DMS153 (cell line): Measurements from ENCODE around the gene ZDHHC17.

Experiments used
- DNase-seq: peaks from one replicate; lab custom pipeline; 2025; lab: John Stamatoyannopoulos, UW

Gene ZDHHC17

DNA sequence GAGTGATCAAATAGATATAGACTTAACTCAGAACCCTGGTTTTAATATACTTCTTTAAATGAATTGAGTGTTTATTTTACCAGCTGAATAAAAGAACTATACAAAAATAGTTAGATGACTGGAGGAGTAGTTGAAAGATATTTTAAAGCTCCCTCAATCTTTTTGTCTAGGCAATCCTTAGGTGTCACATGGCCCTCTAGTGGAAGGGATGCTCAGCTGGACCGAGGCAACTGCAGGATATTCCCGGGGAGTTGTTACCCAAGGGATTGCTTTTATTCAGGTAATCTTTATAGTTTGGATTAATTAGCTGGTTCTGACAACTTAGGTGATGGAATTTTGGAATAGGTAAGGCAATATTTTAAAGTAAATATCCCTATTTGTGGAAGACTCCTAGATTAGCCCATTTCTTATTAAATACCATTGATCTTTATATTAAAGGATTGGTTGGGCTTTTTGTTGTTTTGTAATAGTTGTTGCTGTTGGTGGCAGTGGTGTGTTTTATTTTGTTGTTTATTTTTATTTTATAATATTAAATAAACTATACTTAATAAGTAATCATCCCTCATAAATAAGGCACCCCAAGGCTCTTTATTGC, 57.1 kb downstream of the ZDHHC17 start:
- no peak for DNase-seq

DNA sequence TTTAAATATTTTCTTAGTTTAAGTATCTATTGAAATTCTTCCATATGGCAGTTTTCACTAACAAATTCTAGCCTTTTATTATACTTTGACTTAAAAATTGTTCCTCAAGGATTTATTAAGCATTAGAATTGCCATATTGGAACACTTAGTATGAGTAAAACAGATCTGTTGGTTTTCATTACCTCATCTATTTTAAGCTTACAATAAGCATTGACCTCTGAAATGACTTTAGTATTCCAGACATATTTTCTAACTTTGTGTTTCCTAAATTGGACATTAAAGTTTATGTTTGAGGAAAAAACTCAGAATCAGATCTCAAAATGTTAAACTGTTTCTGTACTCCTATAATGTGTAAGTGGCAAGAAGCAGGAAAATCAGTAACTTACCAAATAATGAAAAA, 66.5 kb downstream of the ZDHHC17 start:
- no peak for DNase-seq

DNA sequence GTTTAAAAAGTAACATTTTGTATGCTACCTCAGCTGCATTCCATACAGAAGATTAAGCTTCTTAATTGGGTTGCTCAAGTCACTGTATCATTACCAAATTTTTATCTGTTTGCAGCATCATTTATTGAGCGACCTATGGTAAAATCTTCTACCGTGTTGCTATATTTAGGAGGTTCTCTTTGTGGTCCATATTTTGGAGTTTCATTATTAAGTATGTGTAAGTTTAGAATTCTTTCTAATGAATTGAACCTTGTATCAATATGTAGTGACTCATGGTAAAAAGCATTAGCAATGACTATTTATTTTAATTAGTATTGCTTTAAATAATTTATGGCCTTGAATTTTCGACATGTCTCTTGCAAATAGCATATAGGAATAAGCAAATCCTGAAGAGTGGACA, 72.7 kb downstream of the ZDHHC17 start:
- DNase-seq = no peak

DNA sequence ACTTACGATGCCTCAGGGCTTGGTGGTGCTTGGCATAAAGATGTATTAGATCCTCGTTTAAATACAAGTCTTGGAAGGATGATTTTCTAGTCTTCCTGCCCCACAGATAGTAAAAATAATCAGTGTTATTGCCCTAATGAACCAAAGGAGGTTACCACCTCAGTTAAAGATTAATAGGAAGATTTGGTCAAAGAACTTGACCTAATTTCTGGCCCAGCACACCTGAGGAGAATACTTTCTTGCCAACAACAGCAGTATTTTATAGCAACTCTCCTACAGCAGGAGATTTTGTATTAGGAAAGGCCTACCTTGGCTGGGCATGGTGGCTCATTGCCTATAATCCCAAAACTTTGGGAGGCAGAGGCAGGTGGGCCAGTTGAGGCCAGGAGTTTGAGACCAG, 83.3 kb downstream of the ZDHHC17 start:
- DNase-seq = no peak

DNA sequence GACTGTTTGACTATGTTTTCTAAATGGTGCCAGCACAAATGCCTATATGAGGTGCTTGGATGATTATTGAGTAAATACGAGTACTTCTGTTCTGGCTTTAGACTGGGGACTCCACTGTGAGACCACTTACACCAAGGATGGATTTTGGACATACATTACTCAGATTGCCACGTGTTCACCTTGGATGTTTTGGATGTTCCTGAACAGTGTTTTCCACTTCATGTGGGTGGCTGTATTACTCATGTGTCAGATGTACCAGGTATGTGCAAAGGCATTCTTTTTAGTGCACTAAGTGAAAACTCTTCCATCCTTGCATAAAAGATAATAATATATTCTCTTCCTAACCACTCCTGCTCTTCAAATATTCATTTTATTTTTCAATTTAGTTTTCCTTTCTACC, 84.2 kb downstream of the ZDHHC17 start:
- DNase-seq = no peak

DNA sequence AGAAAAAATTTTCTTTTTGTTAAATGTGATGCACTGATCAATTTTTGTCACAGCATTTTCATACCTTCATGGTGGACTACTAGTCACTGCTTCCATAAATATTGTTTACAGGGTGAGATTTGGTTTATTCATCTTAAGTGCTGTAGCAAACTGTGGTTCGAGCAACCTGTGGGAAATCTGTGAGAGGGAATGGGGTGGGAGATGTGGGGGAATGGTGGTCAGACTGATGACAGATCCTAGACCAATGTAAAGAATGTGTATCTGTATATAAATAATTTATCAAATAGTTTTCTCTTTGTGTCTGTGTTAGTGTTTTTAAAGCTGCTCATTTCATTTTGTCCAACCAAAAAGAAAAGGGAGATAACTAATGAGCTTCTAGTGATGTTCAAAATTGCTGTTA, 88.2 kb downstream of the ZDHHC17 start:
- no peak for DNase-seq

DNA sequence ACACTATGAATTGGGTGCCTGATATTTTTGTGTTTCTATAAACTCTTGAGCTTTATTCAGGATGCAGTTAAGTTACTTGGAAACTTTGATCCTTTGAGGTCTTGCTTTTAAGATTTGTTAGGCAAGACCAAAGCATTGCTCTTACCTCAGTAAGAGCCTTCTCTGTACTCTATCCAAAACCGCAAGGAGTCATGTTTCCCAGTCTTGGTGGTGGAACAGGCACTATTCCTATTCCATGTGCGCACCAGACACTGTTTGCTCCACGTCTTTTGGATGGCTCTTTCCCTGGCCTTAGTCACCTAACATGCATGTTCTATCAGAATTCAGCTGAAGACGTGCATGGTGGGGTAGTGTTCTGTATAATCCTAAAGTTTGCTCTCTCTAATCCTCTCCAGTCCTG, 91.4 kb downstream of the ZDHHC17 start:
- no peak for DNase-seq

DNA sequence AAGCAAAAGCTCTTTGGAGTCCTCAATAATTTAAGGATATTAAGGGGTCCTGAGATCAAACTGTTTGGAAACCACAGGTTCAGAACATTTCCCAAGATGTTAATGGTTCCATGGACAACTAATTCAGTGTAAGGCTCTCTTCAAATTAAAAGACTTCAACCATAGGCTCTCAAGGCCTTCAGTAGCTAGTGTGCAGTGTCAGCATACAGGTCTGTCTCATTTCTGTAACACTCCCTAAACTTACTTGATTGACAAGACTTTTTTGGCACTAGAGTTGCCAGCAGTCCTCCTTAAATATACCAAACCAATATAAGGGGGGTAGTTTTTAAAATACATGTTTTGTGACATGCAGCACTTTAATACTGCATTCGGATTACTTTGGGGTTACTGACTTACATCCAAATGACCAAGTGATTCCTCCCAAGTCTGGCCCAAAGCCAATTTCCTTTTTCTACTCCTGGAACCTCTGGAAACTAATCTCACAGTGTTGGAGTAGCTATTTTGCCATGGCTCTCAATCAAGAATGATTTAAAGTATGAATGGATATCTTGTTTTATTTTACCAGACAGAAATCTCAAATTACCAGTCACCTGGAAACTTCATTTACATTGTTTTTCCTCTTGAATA, 92.2 kb downstream of the ZDHHC17 start:
- no peak for DNase-seq

DNA sequence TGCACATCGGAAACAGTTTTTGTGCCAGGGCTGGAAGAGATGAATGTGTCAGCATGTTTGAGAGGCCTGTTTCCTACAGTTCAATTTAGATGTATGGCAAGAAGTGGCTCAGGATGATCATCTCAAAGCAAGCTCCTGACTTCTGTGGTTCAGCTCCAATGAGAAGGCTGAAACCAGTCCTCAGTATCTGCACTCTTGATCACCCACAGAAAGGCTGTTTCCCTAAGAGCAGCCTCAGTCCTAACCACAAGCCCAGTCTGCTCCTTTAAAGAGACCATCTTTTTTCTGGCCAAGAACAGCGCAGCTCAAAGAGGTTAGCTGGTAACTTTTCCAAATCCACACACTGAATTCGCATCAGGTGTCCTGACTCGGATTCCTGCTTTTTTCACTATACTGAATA, 95.7 kb downstream of the ZDHHC17 start:
- no peak for DNase-seq

DNA sequence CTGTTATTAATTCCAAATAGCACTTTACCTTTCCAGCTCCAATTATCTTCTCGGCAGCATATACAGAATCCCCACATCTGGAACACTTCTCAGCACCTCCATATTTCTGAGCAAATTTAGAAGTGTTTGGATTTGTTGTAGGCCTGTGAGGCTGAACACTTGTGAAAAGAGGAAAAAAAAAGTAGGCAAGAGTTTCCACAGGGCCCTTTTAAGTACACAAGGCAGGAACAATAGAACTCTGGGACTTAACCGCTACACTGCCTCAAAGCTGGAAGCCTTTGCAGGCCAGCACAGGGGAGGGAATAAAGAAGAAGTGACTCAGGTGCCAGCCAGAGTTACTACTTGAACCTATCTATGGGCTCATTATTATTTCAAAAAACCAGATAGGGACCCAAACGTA, 96.3 kb downstream of the ZDHHC17 start:
- DNase-seq = no peak

DNA sequence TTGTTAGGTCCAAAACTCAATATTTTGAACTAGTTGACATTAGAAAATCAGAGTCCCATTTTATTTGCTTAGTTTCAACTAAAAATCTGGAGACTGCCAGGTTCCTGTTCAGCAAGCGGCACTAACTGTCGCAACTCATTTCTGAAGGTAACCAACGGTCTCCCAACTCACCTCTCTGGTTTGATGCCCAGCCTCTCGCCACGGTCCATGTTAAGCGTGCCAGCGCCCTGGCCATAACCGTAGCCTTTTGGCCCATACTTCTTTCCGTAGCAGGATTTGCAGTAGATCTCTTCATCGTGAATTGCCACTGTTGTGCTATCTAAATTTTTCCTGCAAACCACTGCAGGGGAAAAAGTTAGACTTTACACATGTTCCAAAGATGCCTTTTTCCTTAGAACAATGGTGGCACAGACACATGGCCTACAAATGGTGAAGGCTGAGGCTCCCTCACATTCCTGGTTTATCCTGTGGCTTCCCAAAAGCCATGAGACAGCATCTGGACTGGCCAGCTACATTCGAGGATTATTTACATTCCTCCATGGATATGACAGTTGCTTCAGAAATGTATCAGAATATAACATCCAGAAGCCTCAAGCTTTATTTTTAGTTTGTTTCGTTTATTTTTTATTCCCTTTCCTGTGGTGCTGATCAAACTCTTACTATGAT, 99.2 kb downstream of the ZDHHC17 start:
- DNase-seq = no peak

DNA sequence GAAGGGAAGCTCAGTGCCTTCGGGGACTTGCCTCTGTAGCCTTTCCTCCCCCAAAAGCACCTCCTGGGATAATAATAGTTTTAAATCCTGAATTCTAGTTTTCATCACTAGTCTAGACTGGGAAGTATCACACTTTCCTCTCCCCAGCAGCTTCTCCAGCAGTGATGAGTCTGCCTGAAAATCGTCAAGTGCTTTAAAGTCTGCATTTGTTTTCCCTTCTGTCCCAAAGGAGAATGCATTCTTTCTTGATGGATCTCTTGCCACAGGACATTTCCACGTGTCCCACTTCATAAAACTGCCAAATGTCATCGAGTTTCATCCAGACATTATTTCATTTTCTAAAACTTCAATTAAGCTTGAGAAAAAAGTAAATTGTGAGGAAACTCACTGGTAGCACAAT, 99.9 kb downstream of the ZDHHC17 start:
- DNase-seq = no peak

DNA sequence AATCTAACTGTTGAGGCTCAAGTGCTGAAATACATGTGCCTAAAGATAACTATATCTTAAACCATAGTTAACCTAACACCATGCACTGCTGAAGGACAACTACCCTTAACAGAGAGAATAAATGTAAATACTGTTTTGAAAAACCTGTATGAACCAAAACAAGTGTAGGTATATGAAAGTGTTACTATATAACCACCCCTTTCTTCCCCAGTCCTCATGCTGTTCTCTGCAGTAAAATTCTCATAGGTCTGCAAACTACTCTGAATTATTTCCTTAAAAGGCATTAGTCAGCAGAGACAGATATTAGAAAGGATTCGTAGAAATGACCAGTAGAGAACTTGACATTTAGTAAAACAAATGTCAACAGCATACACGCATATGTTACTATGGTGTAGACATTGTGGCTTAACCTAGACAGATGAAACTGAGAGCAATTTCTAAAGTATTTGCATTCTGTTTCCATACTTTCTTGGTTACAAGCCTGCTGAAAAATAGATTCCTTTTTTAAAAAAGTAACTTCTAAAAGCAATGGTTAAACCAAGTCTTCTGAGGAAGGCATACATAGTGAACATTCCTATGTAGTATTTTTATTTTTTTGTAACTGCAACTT, 101.0 kb downstream of the ZDHHC17 start:
- DNase-seq = no peak

DNA sequence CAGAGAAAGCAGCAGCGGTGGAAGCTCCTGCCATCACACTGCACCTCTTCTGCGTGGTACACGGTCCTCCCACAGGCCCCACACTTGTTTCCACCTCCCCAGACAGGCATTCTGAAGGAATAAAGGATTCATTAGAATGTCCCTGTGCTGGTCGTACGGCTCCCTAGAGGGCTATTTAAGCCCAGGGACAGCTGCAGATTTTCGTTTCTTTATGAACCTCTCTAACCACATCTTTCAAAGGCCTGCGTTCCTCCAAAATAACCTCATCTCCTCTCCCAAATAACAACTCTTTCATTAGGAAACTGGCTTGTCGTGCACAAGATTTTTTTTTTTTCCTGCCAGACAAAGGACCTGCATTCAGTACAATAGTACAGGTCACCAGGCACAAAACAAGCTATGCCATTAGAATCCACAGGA, 102.2 kb downstream of the ZDHHC17 start:
- DNase-seq = no peak

DNA sequence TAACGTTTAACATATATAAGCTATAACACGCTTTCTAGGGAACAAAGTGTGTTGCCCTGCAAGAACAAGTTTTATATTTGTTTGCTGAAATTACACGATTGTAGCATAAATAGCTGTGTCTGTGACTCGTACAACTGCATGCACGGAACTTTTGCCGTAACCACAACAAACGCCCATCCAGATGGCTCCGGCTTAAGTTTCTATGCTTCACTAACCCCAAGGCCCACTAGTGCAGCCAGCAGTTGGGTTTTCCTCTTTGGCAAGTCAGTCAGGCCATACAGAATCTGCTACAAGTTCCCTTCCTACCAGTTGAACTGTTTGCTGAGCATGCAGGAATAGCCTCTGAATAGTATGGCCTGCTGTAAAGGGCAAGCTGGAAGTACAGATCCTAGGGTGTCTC, 102.8 kb downstream of the ZDHHC17 start:
- DNase-seq = no peak

DNA sequence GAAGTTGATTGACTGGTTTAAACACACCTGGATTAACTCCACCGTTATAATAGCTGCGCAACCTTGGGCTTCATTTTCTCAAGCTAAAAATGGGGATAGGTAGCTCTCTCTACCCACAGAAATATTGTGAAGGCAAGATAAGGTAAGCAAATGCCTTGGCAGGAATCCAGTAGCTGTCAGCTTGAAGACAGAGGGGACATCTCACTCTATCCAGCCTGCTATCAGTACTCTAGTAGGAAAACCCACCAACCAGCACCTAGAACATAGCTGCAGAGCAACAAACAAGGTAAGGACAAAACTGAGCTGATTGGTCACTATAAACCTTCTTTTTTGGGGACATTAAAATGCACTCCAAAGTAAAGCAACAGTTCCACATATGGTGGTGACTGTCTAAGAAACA, 107.2 kb downstream of the ZDHHC17 start:
- no peak for DNase-seq

DNA sequence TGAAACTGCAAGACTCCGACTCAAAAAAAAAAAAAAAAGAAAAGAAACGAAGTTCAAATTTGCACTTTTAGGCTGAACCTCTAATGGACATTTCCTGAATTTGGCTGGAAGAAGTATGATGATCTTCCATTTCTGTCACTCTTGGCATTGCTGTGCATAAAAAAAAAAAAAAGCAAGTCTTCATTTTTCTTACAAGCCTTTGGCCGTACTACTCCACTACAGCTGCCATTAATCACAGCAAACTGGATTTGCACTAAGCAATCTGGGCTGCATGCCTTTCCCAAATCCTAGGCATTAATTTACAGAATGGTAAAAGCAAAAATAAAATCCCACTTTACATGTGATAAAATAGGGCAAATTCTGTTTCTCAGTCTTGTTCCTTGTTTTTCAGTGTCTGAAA, 107.8 kb downstream of the ZDHHC17 start:
- no peak for DNase-seq

DNA sequence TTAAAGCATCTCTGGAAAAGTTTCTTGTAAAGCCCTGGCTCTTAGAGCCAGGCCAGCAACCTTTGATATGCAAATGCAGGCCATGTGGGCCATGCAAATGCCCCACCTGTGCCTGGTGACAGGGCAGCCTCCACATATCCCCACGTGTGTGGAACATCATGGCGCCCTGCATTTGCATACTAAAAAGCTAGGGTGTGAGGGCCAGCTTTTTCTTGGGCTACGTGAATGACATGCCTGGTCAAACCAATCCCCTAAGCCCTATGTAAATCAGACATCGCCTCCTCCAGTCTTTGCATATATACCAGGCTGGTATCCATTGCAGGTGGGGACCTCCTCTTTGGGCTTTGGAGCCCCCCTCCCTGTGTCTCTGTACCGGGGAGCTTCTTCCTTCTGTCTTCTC, 108.5 kb downstream of the ZDHHC17 start:
- no peak for DNase-seq

DNA sequence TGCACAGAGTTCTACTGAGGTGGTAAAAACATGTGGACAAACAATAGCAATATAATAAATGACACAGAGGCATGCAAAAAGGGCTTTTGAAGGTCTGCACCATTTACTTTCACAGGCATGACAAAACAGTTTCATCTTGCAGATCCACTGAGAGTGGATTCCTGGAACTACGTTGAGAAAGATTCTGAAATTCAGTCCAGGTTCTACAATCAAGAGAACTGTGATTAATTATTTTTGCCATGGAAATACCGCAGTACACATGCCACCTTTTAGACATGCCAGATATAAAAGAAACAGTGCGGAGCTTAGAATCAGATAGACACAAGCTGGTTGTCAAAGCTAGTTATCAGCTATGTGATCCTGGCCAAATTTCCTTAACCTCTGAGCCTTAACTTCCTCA, 110.1 kb downstream of the ZDHHC17 start:
- DNase-seq = no peak

DNA sequence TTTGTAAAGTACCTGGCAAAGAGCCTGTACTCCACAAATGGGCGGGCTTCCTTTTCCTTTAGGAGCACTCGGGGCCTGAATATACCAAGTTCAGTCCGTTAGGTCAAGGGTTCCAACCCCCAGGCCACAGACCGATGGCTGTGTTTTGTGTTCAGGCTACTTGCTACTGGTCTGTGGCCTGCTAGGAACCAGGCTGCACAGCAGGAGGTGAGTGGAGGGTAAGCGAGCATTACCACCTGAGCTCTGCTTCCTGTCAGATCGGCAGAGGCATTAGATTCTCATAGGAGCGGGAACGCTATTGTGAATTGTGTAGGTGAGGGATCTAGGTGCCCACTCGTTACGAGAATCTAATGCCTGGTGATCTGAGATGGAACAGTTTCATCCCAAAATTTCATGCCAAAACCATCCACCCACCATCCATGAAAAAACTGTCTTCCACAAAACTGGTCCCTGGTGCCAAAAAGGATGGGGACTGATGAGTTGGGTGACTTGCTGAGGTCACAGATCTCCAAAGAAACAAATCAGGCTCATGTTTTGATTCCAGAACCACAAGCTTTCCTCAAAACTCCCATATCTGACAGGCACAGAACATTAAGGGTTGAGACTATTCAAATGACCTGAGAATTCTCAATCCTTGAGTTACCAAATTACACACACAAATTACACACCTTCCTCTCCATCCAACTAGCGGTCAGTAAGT, 110.7 kb downstream of the ZDHHC17 start:
- no peak for DNase-seq

DNA sequence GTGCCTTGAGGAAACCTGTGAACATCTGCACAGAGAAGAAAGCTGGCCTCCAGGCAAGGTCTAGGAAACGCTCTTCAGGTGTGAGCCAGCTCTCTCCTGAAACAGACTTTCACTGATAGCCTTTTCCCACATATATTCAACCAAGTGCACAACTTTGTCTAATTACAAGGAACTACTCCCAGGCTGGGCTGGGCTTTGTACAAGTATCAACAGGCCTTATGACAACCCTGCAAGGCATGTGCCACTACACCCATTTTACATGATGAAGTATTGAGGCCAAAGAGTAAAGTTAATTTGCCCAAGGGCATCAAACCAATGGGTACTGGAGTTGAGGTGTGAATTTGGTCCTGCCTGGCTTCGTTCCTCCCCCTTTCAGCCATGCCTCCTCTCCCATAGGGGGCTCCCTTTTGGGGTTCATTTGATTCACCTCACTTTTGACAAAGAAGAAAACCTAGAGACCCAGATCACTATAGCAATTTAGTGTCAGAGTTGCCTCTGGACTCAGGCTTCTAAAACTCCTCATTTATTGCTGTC, 112.8 kb downstream of the ZDHHC17 start:
- no peak for DNase-seq

DNA sequence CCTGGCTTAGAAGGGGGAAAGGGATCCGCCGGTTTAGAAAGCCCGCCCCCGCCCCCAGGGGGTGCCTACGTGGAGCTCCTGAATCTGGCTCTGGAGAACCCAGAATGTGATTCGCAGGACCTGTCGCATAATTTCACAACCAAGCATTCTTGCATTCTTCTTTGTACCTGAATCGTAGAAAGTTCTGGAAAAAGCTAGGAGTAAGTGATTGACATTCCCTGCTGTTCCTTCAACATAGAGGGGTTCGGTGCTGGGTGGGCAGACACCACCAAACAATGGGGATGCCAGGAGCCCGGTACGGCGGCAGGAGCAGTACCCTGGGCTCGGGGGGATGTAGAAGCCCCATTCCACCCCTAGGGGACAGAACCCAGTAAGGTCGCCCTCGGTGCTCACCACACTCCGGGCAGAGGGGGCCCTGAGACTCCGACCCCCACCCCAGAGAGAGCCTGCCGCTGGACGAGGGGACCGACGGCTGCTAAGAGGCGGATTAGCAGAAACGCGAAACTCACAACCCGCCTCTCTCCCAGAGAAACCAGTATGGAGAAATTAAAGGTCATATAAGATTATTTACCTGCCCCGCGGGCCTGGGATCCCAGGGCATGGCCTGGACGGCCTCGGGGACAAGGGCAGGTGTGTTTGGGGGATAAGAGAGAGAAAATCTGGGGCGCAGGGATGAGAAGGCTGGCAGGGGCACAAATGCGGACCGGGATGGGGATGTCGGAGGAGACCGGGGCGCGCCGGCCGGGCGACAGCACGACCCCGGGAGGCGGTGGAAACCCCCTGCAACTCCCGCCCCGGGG, 114.4 kb downstream of the ZDHHC17 start:
- no peak for DNase-seq
